Type B pancreatic cell (in vitro differentiated cells): ENCODE results near the gene ARF3. TPM values are rescaled to one million over a fixed set of nuclear protein-coding genes. Genes with fewer than 3 reads are reported as not detected.

ENCODE experiments used
- DNase-seq: peaks from one replicate; pipeline ENCODE4 v3.0.0; 2021; ENCODE audit warnings: mixed read lengths; ENCODE audit not compliant: unreplicated experiment; ENCODE audit errors: extremely low spot score
- H3K27ac Mint-ChIP-seq: 2 replicates; pipeline ENCODE4 v1.8.0; 2021; ENCODE audit warnings: mild to moderate bottlenecking, mixed read lengths
- H3K27me3 Mint-ChIP-seq: 2 replicates; pipeline ENCODE4 v1.8.0; 2021; ENCODE audit warnings: mixed read lengths
- H3K36me3 Mint-ChIP-seq: 2 replicates; pipeline ENCODE4 v1.8.0; 2021; ENCODE audit warnings: mixed read lengths
- H3K4me1 Mint-ChIP-seq: one replicate; pipeline ENCODE4 v1.8.0; 2021; ENCODE audit warnings: mixed read lengths; ENCODE audit not compliant: unreplicated experiment
- H3K4me3 Mint-ChIP-seq: 2 replicates; pipeline ENCODE4 v1.8.0; 2021; ENCODE audit warnings: mild to moderate bottlenecking, mixed read lengths
- H3K9me3 Mint-ChIP-seq: 2 replicates; pipeline ENCODE4 v1.8.0; 2021; ENCODE audit warnings: mixed read lengths
- total RNA-seq: library from RNA; stranded (reverse); gene quantifications from 2 replicates; pipeline ENCODE4 v1.2.1, GENCODE V29; 2021; ENCODE audit warnings: low replicate concordance
- TF ChIP-seq, protein P1 (sequence below): fragments of 200-600 bp; sonication (generic); conservative IDR thresholded peaks from 2 replicates; pipeline ENCODE4 v1.5.0; 2021; ENCODE audit warnings: antibody characterized with exemption, mild to moderate bottlenecking

Gene ARF3
- total RNA-seq, 1 donor from 2014 or later = 161 TPM

DNA sequence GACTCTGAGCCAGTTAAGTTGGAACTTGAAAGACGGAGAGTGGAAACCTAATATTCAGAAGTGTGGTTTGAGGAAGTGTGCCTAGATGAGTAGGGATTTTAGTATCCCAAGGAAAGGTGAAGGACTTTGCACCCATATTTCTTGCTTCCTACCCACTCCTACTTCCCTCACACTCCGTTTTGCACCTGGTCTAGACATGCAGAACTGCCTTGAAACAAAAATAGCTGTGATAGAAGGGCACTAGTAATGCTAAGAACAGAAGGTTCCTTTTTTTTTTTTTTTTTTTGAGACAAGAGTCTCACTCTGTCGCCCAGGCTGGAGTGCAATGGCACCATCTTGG, 732 bp upstream of the ARF3 start:
- H3K27ac Mint-ChIP-seq = peak overlapping the region; percentile 94
- H3K36me3 Mint-ChIP-seq = peaks cover 11% of the 10 kb centered on the region
- peak overlapping the region; percentile 99 for H3K4me3 Mint-ChIP-seq
- H3K27me3 Mint-ChIP-seq = peaks cover 10% of the 10 kb centered on the region
- TF ChIP-seq, protein P1, sequence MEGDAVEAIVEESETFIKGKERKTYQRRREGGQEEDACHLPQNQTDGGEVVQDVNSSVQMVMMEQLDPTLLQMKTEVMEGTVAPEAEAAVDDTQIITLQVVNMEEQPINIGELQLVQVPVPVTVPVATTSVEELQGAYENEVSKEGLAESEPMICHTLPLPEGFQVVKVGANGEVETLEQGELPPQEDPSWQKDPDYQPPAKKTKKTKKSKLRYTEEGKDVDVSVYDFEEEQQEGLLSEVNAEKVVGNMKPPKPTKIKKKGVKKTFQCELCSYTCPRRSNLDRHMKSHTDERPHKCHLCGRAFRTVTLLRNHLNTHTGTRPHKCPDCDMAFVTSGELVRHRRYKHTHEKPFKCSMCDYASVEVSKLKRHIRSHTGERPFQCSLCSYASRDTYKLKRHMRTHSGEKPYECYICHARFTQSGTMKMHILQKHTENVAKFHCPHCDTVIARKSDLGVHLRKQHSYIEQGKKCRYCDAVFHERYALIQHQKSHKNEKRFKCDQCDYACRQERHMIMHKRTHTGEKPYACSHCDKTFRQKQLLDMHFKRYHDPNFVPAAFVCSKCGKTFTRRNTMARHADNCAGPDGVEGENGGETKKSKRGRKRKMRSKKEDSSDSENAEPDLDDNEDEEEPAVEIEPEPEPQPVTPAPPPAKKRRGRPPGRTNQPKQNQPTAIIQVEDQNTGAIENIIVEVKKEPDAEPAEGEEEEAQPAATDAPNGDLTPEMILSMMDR = no peak
- peaks cover 24% of the 10 kb centered on the region for H3K4me1 Mint-ChIP-seq
- H3K9me3 Mint-ChIP-seq = no peaks in the 10 kb centered on the region
- DNase-seq = no peak

DNA sequence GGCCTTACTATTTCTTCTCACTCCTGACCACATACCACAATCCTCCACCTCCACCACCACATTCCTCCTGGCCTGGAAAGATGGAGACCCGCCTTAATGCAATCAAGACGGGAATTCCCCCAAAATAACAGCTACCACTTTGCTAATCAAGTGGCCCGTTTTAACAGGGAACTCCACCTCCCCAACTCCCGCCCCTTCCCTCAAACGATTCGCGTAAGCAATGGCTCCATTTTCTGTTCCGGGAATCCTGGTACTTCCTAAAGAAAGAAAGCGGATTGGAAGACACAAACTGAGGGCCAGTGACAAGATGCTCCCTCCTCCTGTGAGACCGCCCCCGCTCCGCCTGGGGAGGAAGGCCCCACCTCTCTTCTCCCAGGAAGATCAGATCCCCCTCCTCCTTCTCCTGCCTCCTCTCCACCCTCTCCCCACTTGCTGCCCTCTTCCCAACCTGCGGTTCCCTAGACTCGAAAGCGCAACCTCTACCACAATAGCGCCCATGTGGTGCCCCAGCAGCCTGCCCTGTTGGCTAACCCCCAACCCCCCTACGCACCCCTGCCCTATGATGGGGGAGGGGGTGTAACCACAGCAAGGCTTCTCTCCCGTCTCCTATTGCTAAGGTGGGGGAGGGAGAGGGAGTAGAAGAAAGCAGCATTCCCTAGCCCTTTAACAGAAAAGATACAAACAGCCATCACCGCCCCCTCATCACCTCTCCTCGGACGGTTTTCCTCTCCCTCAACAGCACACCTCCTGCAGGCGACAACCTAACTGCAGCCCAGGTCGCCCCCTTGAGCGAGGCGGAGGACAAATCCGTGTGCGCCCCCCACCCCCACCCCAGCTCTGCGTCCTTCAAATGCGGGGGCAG, 777 bp downstream of the ARF3 start:
- H3K27ac Mint-ChIP-seq = peak overlapping the region; percentile 94
- DNase-seq = peak; percentile 79
- peaks cover 24% of the 10 kb centered on the region for H3K4me1 Mint-ChIP-seq
- TF ChIP-seq, protein P1 = peak; percentile 53
- peak overlapping the region; percentile 99 for H3K4me3 Mint-ChIP-seq
- peaks cover 10% of the 10 kb centered on the region for H3K27me3 Mint-ChIP-seq
- H3K36me3 Mint-ChIP-seq = peaks cover 17% of the 10 kb centered on the region
- H3K9me3 Mint-ChIP-seq = no peaks in the 10 kb centered on the region

DNA sequence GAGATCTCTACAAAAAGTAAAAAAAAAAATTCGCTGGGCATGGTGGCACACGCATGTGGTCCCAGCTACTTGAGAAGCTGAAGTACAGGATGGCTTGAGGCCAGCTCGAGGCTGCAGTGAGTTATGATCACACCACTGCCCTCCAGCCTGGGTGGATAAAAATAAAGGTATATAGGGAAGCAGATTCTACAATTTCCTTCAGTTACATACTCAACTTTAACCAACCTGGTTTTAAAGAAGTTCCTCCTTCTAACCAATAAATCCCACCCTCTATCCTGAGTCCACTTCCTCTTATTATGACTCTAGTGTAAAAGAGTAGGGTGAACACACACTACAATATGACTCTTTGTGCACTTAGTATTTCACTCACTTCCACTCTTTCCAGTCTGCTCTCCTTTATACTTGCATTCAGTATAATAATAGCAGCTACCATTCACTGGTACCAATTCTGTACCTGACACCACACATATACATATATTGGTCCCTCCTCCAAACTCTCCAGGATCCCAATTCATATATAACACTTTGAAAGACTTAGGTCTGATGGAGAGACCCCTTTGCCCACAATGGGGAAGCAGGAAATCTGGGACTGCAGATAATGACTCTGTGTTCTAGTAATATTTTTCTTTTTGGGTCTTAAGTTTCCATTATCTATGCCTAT, 2.3 kb downstream of the ARF3 start:
- TF ChIP-seq, protein P1 = no peak

DNA sequence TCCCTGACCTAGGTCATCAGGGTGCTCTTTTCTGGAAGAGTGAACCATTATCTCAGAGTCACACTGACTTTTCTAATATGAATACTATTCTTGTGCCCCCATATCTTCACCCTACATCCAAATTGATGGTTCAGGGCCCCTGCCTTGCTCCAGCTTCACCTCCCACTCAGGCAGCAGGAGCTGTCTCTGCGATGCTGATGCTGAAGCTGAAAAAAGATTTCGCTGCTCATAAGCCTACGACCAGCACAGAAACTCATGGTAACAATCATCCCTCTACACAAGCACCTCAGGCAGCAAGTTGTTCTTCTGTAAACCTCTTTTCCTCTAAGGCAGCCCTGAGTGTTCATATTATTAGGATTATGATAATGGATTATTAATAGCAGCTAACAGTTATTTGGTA, 3.2 kb downstream of the ARF3 start:
- Mint-ChIP-seq H3K27ac (no peak overlapping the region), H3K9me3 (no peaks in the 10 kb centered on the region), H3K36me3 (peaks cover 17% of the 10 kb centered on the region), H3K27me3 (no peaks in the 10 kb centered on the region), H3K4me1 (peaks cover 24% of the 10 kb centered on the region), H3K4me3 (no peak overlapping the region)
- TF ChIP-seq, protein P1 = no peak
- no peak for DNase-seq

More for the DNA sequence above, 2.3 kb downstream of the ARF3 start:
- peak overlapping the region; percentile 99 for H3K4me3 Mint-ChIP-seq
- no peak for DNase-seq
- peaks cover 17% of the 10 kb centered on the region for H3K36me3 Mint-ChIP-seq
- H3K9me3 Mint-ChIP-seq = no peaks in the 10 kb centered on the region
- H3K27me3 Mint-ChIP-seq = no peaks in the 10 kb centered on the region
- H3K27ac Mint-ChIP-seq = peak overlapping the region; percentile 11
- H3K4me1 Mint-ChIP-seq = peaks cover 24% of the 10 kb centered on the region

DNA sequence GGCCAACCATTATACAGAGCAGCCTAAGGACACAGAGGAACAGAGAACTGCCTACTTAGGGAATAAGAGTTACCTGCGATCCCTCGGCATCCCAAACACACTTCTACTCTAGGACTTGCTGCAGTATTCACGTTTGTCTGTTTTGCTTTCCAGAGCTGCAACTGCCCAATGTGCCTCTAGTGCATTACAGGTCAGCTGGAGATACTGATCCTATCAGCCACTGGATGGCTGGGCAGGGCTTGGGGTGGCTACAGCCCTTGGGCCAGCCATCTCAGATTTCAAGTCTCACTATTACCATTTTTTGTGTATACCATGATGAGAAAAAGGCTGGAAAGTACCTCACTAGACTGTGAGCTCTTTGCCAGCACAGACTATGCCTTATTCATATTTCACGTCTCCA, 4.6 kb downstream of the ARF3 start:
- Mint-ChIP-seq H3K36me3 (peaks cover 21% of the 10 kb centered on the region), H3K4me3 (no peak overlapping the region), H3K9me3 (no peaks in the 10 kb centered on the region), H3K27me3 (no peaks in the 10 kb centered on the region), H3K4me1 (peaks cover 20% of the 10 kb centered on the region), H3K27ac (no peak overlapping the region)
- TF ChIP-seq, protein P1 = no peak
- DNase-seq = no peak
